Cardiac septum (tissue), 1 donor: ENCODE results near the gene PIGL. TPM values are rescaled to one million over a fixed set of nuclear protein-coding genes. Genes with fewer than 3 reads are reported as not detected.

Experiments
- DNase-seq: peaks from one replicate; pipeline ENCODE4 v3.0.0-alpha.2; 2020; ENCODE audit warnings: low spot score
- intact Hi-C: fragments of 100-400 bp; cut with DNase I; formaldehyde crosslinking; loops from one replicate; pipeline ENCODE4 v1.14.0; 2022
- total RNA-seq: library from RNA; stranded (reverse); fragmentation: NEBNext Ultra II Directional; extraction: Animal tissue kit (Norgen Biotek cat#: 25700); gene quantifications from one replicate; pipeline ENCODE4 v1.2.1, GENCODE V29; 2021
- donor health status: DM: no; HTN: no; CAD: no.

PIGL gene
- total RNA-seq, 1 donor from 2014 or later = 9.9 TPM

GRCh38 chr17:16339959-16340358 is 122.9 kb downstream of the PIGL start:
- DNase-seq = no peak
- intact Hi-C loops = no loop called here

- DNase-seq = no peak
- intact Hi-C loops = no loop called here
Measured at GRCh38 chr17:16342979-16343378, 126.0 kb downstream of the PIGL start.

DNA sequence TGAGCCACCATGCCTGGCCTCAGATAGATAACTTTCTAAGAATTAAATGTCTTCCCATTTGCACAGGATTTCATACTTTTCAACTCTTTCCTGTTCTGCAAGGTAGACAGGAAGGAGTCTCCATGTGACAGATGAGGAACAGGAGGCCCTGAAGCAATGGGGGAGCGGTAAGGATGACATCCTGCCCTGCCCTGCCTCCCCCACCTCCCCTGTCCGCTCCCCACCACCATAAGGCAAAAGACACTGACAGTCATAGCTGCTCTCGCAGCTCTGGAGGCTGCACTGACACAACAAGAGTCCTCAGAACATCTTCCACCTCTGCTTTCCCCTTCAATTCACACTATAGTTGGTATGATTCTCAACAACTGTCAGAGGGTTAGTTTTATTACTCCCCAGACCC is 126.6 kb downstream of the PIGL start:
- intact Hi-C loops = no loop called here
- no peak for DNase-seq

DNA sequence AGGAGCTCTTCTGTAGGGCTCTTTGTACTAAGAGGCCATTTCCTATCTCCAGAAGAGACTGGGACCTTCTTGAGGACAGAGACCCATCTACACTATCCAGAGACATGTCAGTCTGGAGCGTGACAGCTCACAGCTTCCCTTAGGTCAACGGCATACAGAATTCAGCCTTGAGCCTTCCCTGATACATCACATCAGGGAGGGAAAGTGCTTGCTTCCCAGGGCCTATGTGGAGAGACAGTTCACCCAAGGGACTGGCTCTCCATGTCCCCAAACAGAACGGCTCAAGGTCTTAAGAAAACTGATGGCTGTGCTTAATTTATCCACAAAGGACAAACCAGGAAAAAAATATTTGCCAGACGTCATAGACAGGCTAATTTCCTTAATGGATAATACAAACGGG is 128.6 kb downstream of the PIGL start:
- intact Hi-C loops = no loop called here
- DNase-seq = no peak

GRCh38 chr17:16346721-16347271 is 129.8 kb downstream of the PIGL start:
- intact Hi-C loops = no loop called here
- DNase-seq = no peak

DNA sequence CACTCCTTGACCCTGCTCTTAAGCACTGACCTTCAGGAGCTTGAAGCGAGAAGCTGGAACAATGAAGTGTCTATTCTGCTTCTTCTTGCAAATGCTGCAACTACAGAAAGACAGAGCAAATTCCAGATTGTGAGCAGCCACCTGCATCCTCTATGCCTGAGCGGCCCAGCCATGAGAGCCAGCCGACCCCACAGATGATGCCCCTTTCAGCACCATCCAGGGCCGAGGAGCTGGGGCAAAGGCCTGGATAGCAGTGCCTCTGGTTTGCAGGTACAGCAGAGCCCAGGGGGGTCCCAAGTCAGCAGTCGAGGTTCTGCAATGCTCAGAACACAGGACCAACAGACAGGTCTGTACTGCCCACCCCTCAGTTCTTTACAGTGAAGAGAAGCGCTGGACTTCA is 131.6 kb downstream of the PIGL start:
- no peak for DNase-seq
- intact Hi-C loops = no loop called here

GRCh38 chr17:16349431-16349830 is 132.4 kb downstream of the PIGL start:
- intact Hi-C loops = no loop called here
- DNase-seq = no peak

DNA sequence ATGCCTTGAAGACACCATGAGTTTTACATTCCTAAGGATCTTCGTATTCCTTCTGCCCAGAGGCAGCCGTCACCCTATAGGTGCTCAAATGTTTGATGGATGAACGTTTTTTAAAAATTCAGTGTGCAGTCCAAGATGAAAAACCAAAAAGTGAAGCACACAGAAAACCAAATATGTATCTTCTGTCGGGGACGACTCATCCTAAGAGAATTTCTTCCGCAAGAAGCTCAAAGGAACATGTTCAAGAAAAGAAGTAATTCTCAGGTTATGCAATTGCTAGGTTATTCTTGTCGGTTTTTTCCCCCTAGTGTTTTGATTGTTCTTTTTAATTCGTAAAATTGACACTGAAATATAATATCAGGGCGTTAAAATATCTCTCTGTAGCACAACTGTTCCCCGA is 134.8 kb downstream of the PIGL start:
- DNase-seq = no peak
- intact Hi-C loops = no loop called here

DNA sequence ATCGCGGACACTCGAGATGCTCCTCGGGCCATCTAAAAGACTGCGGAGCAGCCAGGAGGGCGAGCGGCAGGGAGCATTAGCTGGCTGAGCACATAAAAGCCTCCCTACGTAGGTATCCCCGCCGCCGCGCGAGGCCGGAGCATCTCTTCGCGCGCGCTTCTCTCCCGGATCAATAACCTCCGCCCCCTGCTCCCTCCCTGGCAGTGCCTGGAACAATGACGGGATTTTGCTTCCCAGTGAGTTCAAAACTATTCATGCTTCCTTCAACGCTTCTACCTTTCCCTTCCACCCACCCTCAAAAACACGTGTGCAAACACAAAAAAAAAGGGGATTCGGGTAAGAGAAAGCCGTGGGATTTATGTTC is 135.3 kb downstream of the PIGL start:
- DNase-seq = peak; percentile 54

DNA sequence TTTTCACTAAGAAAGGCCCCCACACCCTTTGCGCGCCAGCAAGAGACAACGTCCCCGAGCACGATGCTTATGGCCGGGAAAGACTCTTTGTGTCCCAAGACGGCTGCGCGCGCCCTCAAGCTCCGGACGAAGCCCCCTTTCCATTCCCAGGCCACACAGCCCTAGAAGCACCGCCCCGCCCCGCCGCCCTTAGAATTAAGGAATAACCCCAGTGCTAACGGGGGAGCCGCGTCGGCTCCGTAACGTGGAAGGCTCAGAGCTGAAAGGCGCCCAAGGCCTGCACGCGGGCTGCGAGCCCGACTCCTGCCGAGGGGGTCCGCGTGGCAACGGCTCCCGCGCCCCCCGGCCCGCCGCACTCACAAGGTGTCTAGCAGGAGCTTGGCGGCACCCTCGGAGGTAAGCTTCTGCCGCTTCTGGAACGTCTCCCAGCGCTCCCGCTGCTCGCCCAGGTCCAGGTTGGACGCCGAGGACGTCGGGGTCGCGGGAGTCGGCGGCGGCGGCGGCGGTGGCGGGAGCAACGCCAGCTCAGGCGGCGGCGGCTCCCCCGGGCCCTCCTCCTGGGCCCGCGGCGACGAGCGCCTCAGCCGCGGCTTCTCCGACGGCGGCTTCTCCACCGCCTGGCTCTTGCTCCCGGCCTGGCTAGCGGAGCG is 135.8 kb downstream of the PIGL start:
- intact Hi-C loops = no loop called here
- DNase-seq = peak; percentile 77

More for the DNA sequence above, 135.3 kb downstream of the PIGL start:
- intact Hi-C loops = no loop called here

- intact Hi-C loops = no loop called here
- peak; percentile 67 for DNase-seq
Measured at GRCh38 chr17:16353317-16354174, 136.5 kb downstream of the PIGL start, which contains the start of gene CENPV. Gene CENPV, minus strand, starts transcription at chr17:16353469. Its CDS starts 33 bp downstream, at chr17:16353436.

GRCh38 chr17:16354585-16354984 is 137.6 kb downstream of the PIGL start:
- intact Hi-C loops = no loop called here
- DNase-seq = peak; percentile 22

DNA sequence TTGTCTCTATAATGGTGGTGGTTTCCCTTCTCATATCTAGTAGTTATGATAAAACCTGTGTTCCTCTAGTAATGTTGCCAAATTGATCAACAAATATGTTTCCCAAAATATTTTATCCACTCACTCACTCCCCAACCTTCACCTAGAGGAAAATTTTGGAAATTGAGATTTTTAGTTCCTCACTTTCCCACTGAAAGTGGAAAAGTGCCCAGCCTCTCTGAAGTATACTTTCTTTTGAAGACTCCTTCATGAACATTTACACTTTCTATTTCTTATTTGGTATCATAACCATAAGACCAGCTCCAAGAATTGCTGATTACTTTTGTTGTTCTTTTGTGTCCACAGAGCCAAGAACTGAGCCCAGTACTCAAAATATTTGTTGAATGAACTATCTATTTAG is 141.4 kb downstream of the PIGL start:
- DNase-seq = no peak
- intact Hi-C loops = no loop called here

- DNase-seq = no peak
- intact Hi-C loops = loop anchor here (5.0 kb wide), 1 partner anchor 160 kb away; no protein-coding TSS in a partner anchor
Measured at GRCh38 chr17:16361874-16362273, 144.9 kb downstream of the PIGL start.

DNA sequence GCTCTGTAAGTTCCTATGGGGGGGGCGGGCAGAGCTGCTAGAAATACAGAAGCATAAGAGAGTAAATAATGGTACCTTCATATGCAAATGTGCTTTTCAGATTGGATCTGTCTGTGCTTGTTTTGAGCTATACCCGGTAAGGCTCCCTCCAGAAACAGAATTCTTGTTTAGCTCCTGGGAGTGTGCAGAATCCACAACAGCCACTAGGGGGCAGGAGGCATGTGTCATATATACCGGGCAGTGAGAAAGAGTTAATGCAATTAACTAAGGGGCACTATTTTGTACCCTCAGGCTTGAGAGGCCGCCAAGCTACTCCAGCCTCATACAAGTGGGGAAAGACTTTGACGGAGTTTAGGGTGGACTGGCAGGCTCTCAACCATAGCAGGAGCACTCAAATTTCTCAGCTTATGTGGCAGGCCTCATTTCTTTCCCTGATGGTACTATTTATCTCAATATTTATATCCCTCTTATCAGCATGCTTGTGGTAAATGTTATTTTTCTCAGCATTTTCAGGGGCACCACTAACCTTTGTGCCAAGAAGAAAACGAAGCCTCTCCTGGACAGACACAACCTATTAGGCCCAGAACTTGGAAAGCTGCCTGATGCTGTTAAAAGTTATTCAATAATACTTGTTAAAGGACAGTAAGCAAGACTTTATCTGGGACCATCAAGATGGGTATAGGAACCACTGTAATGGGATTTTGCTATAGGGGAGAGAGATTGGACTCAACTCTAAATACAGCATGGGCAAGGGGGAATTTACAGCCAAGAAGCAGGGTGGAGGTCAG is 146.9 kb downstream of the PIGL start:
- intact Hi-C loops = loop anchor here (5.0 kb wide), 1 partner anchor 158 kb away; no protein-coding TSS in a partner anchor

DNA sequence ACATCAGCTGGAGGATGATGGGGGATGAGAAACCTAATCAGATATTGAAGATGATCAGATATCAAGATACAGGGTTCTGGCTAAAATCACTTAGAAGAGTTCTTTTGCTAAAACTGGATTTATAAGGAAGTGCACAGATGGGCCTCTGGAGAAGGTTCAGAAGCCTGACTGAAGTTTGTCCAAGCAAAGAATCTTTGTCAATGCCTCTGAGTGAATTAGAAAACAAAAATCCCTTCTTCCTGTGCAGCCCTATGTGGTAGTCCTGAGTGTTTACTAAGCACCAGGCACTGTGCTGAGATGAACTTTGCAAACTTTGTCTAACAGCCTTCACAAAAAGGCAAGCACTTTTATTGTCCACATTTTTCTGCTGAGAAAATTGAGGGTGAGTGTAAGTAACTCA is 147.6 kb downstream of the PIGL start:
- DNase-seq = no peak
- intact Hi-C loops = loop anchor here (5.0 kb wide), 1 partner anchor 158 kb away; no protein-coding TSS in a partner anchor

More for the DNA sequence above, 146.9 kb downstream of the PIGL start:
- peak; percentile 78 for DNase-seq

GRCh38 chr17:16371742-16372141 is 154.7 kb downstream of the PIGL start:
- intact Hi-C loops = no loop called here
- no peak for DNase-seq

DNA sequence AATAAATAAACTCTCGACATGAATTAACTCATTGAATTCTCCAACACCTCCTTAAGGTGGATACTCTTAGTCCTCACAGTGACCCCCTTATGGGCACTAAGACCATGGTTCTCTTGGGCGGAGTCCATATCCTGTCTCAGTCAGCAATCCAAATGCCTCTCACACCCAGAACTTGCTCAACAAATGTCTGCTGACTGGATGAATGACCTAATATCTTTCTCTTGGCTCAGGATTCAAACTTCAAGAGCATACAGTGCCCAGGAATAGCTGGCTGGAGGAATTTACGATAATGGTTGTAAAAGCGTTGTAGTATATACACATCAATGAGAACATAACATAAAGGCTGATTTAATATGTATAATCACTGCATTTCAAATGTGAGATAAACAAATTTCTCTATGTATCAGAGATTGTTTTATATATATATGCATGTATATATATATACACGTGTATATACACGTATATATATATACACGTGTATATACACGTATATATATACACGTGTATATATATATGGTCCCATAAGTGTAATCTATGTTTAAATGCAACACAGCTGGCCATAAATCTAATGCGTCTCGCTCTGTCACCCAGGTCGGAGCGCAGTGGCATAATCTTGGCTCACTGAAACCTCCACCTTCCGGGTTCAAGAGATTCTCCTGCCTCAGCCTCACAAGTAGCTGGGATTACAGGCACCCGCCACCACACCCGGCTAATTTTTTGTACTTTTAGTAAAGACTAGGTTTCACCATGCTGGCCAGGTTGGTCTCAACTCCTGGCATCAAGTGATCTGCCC is 157.3 kb downstream of the PIGL start:
- intact Hi-C loops = no loop called here
- DNase-seq = no peak
